ENCODE data around the gene CA5B.
"Not testable (repeated sequence)": the region's sequence is repeated elsewhere in the genome, so short reads cannot be mapped to it uniquely, and the experiment has no call there.

The CA5B gene, protein sequence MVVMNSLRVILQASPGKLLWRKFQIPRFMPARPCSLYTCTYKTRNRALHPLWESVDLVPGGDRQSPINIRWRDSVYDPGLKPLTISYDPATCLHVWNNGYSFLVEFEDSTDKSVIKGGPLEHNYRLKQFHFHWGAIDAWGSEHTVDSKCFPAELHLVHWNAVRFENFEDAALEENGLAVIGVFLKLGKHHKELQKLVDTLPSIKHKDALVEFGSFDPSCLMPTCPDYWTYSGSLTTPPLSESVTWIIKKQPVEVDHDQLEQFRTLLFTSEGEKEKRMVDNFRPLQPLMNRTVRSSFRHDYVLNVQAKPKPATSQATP

DNA sequence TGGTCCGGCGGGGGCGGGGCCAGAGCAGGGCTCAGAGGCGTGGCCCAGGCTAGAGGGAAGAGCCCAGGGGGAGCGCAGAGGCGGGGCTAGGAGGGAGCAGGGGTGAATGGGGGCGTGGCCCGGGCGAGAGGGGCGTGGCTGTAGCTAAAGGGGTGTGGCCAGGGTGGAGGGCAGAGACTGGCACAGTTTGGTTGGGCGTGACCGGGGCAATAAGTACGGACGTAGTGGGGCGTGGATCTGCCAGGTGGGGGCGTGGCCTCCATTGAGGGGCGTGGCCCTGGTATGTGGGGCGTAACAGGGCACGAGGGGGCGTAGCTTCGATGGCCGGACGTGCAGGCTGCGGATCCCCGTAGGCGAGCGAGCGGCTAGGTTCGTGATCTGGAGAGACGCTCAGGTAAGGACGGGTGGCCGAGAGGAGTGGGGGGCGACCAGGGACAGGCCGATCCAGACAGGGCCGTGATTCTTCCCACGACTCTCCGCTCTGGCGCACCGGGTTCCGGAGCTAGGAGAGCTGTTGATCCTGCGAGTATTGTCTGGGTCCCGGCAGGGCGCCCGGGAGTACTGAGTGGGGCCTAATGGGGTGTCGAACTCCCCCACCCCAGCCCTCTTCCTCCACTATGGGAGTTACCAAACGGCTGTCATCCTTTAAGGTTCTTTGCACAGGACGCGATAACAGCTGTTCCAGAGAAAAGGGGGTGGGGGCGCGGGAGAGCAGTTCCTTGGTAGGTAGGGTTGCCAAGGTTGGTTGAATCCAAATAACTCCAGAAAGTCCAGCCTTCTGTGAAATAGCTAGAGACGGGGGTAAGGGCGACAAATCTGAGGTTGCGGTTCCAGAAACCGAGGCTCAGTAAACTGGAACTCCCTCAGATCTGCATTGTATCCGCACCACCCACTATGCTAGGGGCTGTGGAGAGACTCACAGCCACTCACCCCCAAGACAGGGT lies at the start of gene CA5B:
Gene CA5B, plus strand, starts transcription at position 312 of the 944 bp plus-strand sequence. CDS start 11,754 bp downstream, outside the sequence.
- DNase-seq: no peak

DNA sequence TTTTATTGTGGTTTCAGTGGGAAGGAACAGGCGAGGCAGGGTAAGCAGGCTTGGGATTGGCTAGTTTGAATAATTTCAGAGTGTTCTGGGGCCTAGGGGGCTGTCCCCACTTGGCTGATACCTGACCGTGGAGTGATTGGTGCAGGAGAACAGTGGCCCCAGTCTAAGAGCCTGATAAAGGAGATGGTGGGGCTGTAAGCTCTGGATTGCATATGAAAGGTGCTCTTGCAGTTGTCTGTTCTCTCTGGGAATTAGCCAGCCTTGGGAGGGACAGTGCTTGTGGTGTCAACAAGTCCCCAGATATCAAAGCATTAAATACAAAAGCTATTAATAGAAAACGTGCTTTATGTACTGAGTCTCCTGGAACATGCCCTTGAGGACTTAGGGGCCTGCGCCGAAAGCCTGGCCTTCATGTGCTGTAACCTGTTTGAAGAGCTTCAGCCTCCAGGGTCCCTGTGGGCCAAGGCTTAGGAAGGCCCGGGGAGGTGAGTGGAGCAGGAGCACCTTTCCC lies 43.1 kb upstream of the CA5B start:
- no peak for DNase-seq

DNA sequence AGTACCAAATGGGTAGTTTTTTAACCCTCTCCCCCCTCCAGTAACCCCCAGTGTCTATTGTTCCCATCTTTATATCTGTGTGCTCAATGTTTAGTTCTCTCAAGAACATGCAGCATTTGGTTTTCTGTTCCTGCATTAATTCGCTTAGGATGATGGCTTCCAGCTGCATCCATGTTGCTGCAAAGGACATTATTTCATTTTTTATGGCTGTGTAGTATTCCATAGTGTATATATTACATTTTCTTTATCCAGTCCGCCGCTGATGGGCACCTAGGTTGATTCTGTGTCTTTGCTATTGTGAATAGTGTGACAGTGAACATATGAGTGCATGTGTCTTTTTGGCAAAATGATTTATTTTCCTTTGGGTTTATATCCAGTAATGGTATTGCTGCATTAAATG lies 41.6 kb upstream of the CA5B start:
- DNase-seq: no peak

DNA sequence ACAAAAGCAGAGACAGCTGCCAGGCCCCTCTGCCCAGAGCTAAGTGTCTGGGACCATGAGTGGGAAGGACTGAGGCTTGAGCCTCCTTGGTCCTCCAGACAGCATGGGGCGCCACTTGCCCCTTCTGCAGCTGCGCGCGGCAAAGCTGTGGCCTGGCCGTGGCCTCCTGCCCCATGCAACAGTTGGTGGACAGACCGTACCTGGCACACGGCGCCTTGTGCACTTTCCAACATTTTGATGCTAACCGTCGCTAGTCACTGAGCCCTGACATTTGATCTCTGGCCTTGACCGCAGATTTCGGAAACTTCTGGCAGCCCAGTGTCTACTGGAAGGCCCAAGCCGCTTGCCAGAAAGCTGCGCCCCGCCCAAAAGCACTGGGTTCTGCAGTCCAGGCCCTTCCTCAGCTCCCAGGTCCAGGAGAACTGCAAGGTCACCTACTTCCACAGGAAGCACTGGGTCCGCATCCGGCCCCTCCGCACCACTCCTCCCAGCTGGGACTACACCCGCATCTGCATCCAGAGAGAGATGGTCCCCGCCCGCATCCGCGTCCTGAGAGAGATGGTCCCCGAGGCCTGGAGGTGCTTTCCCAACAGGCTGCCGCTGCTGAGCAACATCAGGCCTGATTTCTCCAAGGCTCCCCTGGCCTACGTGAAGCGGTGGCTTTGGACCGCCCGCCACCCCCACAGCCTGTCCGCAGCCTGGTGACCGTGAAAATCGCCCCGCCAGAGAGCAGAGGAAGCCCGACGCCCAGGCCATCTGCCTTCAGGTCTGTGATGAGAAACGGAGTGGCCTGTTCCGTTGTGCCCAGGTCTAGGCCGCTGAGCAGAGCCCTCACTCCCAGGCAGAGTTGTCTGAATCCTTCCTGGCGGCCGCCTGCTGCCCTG lies 35.3 kb upstream of the CA5B start:
- no peak for DNase-seq

DNA sequence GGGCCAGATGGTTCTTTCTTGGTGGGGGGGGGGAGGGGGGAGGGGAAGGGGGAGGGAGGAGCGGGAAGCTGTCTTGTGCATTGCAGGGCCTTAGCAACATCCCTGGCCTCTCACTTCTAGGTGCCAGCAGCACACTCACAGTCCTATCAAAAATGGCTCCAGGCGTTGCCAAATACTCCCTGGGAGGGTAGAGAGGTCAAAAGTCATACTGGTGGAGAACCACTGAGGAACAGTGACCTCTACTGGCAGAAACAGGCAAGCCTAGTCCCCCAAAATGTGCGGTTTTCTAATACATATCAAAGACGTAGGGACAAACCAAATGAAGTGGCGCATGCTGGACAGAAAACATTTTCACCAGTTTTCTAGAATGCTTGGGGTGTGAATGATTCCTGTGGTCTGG lies 34.3 kb upstream of the CA5B start:
- not testable (repeated sequence) for DNase-seq

DNA sequence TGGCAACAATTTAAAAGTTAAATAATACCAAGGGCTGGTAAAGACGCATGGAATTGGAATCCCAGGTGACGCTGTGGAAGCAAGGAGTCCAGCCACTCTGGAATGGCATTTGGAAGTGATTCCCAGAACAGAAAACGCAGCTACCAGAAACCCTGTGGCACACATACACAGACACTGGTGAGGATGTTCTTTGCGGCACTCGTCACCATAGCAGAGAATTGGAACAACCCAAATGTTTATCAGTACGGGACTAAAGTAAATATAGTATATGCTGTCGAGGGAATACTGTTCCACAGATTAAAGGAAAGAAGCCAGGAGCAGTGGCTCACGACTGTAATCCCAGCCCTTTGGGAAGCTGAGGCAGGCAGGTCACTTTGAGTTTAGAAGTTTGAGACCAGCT lies 33.8 kb upstream of the CA5B start:
- not testable (repeated sequence) for DNase-seq

DNA sequence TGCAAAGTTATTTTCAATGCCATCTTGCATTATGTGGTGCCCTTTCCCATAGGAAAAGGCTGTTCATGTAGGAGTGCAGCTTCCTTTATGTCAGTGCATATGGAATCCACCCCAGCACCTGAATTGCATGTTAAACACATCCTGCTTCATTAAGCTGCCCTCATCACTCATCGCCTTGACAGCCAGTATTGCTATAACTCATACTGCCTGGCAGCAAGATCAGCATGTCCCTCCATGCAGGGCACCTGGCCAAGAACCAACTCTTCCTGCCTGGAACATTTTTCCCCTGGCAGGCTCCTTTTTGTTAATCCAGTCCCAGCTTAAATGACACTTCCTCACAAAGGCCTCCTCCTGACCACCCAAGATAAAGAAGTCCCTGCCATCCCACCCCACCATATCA lies 23.5 kb upstream of the CA5B start:
- peak; percentile 30 for DNase-seq

DNA sequence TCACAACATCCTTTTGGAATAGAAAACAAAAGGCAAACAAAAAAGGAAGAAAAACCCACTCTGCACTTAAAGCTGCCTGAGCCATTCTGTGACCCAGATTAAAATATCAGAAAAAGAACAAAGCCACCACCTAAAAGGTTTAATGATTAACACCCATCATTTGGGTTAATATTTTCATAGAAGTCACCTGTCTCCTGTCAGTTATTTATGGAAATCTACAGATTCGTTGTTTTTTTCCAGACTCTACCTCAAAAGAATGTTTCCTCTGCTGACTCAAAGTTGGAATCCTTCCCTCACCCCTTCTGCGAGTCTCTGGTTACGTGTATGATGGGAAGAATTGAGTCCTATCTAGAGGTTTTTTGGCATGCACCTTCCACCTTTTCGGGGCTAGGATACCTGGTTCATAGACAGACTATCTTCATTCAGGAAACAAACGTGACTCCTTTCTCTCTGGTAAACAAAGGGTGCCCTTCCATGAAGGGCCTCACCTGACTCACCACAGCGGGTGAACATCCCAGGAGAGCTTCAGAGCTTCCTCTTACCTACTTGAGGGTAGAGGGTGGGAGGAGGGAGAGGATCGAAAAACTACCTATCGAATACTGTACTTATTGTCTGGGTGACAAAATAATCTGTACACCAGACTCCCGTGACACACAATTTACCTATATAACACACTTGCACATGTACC lies 19.6 kb upstream of the CA5B start:
- no peak for DNase-seq

DNA sequence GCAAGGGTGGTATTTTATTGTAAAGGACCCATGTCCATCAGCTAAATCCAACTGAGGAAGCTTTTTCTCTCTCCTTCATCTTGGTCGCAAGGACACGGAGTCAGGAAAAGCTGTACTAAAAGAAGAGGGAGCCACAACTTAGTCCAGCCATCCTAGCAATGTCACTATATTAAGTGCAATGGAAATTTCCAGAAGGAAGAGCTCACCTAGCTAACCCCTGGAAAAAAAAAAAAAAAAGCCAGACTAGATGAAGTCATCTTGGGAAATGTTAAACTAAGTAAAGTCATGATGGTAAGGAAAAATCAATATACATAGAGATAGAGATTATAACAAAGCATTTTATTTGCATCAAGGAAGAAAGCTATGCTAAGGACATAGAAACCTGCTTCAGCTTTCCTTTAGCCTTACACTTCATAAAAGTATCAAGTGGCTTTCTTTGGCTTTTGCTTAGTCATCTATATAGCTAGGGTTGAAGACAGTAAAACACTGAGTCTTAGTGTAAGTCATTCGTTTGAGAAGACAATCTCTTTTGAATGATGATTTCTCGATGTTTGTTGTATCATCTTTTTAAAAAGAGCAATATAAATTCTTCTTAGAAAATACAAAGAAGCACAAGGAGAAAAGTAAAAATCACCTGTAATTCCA lies 18.6 kb upstream of the CA5B start:
- no peak for DNase-seq

DNA sequence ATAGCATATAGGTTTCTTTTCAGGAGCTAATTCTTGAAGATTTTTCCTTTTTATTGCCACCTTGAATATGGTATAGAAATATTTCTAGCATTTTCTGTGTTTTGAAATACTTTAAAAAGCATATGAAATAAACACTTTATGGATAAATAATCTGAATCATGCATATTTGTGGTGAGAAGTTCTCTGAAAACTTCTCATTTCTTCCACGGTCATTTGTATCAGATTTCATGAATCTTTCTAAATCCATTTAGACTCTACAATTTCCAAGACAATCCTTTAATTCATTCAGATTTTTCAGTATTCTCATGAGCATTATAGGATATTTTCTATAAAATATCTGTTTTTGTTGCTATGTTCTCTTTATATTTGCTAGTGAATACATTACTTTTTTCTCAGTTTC lies 16.2 kb upstream of the CA5B start:
- no peak for DNase-seq

DNA sequence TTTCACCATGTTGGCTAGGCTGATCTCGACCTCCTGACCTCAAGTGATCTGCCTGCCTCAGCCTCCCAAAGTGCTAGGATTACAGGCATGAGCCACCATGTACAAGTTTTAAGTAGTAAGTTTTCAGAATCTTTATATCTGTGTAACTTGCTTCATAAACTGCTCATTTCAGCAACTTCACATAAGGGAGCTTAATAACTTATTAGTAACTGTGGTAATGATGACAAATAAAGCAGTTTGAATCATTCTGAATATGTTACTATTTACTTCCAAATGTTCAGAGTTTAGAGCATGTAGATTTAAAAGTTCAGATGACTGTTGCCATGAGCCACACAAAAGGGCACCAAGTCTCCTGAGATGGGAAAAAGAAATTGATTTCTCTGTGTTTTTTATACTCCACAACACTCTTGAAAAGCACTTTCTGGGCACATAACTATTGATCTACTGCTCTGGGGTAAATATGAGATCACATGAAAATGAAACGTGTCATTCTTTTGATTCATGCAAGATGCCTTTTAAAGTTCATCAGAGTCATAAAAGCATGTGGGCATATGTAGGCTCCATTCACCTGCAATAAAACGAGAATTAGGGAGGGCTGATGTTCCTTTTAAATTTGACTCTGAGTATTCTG lies 14.1 kb upstream of the CA5B start:
- DNase-seq: no peak

DNA sequence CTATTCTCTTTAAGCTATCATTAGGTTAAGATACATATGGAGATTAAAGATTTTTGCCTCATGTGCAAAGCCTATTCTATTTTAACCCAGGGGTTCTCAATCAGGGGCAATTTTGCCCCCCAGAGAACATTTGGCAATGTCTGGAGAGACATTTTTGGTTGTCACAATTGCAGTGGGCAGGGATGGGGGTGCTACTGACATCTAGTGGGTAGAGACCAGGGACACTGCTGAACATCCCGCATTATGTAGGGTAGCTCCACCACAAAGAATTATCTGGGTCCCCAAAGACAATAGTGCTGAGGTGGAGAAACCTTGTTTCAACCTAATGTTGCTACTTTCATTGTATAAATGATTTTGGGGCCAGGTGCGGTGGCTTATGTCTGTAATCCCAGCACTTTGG lies 13.2 kb upstream of the CA5B start:
- no peak for DNase-seq

DNA sequence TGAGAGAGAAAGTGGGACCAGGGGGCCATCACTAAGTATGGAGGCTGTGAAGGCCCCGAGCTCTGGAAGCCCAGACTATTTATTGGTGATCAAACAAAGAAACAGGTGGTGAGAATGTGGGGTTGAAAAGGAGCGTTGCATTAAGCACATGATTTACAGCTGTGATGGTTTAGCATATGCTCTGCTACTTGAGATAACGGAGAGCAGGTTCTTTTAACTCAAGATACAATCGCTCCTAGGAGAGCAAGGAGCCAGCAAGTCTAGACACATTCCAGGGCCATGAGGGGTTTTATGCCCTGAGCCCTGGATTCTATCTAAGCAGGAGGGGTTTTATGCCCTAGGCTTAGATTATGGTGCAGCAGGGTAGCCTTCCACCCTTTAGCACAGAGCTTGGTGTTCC lies 6.7 kb upstream of the CA5B start:
- not testable (repeated sequence) for DNase-seq

DNA sequence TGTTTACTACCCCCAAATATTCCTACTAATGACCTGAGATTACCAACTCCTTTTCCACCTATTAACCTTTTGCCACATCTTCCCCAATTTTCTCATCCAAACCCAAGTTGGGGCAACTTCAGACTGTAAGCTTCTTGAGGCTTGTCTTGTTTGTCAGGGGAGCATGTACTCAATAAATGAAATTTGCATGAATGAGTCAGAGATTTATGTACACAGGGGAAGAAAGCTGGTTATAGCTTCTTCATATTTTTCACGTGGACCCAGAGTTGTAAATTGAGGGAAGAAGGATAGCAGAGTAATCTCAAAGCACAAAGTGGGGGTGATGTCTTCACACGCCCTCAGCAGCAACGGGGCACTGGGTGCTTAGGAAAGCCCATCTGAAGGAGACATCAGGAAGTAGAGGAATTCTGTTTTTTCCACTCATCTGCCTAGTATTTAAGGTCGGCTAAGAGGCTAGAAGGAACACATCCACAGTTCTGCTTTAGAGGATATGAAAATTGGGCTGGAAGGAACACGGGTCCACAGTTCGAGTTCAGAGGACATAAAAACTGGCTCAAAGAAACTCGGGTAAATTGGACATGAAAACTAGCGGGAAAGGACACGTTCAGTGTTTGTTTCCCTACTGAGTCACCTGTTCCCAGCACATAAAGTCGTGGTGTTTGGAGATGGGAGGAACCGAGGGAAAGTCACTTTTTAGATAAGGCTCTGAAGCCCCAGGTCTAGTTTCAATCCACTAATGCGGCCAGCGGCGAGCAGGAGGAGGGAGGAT lies 696 bp upstream of the CA5B start:
- no peak for DNase-seq

DNA sequence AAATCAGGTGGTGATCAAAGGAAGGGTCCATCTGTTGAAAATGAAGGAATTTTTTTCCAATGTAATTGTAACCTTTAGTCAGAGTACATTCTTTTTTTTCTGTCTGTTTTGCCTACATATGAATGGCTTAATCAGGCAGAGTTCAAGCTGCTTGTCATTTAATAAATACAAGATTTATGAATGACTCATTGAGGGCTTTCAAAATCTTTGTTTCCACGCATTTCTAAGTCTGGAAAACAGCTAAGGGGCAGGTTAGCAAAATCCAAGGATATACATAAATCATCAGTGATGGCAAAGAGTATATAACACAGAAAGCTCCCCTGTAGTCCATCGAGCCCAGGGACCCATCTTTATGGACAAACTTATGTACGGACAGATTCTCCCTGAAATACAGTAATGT lies 1.8 kb downstream of the CA5B start:
- DNase-seq: no peak

DNA sequence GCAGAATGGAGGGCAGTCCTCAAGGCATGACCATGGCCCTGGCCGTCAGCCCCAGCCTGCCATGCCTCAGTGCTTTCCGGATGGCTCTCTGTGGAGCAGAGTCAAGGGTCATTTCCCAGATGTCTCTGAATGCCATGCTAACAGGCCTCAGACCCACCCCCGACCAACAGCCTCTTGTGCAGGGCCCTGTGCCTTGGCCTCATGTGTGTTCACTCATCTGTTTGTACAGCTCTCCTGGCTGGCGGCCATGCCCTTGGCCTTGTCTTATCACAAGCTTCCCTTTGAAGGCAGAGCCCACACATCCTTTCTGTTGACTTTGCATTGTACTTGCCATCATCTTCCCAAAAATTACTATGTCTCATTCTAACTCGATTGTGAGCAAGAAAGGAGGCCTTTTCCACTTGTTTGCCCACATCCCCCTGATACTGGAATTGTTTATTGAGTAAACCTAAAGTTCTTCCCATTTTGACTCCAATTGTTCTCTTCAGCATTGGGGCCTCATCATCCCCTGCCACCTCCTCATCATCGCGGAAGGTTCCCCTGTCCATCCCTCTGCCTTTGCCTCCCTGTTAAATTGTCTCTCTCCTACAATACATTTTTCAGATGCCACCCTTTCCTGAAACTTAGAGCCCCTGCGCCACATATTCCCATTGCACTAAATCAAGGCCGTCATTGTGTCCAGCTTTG lies 6.3 kb downstream of the CA5B start:
- DNase-seq: no peak

DNA sequence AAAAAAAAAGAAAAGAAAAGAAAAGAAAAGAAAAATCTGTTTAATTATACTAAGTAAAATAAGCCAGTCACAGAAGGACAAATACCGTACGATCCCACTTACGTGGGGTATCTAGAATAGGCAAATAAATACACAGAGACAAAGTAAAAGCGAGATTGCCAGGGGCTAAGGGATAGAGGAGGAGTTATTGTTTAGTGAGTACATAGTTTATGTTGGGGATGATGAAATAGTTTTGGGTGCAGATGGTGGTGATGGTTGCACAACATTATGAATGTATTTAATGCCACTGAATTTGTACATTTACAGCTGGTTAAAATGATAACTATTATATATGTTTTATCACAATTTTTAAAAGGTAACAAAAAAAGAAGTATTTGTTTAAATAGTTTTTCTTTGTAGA lies 7.1 kb downstream of the CA5B start:
- no peak for DNase-seq

DNA sequence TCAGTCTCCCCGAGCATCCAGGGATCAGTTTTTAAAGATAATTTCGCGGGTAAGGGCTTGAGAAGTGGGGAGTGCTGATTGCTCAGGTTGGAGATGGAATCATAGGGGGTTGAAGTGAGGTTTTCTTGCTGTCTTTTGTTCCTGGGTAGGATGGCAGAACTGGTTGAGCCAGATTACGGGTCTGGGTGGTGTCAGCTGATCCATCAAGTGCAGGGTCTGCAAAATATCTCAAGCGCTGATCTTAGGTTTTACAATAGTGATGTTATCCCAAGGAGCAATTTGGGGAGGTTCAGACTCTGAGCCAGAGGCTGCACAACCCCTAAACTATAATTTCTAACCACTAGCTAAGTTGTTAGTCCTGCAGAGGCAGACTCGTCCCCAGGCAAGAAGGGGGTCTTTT lies 8.6 kb downstream of the CA5B start:
- not testable (repeated sequence) for DNase-seq

DNA sequence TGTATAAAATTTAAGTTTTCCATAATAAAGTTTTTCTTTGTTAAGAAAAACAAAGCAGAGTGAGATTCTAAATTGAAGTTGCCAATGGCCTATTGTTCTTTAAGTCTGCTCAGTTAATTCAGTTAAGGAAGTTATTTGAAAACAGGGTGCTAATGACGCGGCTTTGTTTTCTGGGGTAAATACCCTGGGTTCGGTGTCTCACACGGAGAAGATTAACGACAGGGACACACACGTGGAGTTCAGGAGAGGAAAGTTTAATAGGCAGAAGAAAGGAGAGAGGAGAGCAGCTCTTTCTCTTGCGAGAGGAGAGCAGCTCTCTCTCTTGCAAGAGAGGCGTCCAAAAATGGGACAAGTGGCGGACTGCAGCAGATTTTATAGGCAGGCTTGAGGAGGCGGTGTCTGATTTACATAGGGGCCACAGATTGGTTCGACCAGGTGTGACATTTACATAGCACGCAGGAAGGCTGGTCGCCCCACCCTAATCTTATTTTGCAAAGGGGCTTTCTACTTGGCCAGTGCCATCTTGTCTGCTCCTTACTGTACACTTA lies 9.6 kb downstream of the CA5B start:
- DNase-seq: no peak

DNA sequence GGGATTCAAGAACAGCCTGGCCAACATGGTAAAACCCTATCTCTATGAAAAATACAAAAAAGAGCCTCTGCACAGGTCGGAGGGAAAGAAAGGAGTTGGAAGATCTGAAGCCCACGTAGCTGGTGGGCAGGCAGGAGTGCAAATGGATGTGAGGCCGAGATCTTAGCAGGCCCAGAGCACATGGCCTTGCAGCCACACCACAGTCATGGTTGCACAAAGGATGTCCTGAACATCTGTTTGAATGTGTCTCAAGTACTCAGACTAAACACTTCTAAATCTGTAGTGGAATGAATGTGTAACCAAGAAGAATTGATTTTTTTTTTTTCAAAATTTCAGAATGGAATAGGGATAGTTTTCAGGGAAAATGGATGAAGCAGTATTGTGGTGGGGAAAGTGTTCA lies 10.8 kb downstream of the CA5B start:
- no peak for DNase-seq
